Spleen (tissue), 7 donors: ENCODE measurements around the gene MMP1.

ENCODE experiments used
- CTCF ChIP-seq, 11 experiments: fragments of 200-600 bp in 7 of 11; fragments of 450-650 bp in 4 of 11; sonication (generic) in 4 of 11; IDR thresholded peaks in 8 of 11; conservative IDR thresholded peaks in 3 of 11; 1 replicate in 7 of 11; 2 replicates in 4 of 11; pipeline versions ENCODE4 v1.4.0 to v1.8.0; 2016 to 2021; ENCODE audit warnings: antibody characterized with exemption in 11 of 11, inconsistent platforms in 4 of 11, mild to moderate bottlenecking in 1 of 11
- POLR2AphosphoS5 ChIP-seq, 3 donors: sonication (generic); formaldehyde crosslinking; IDR thresholded peaks; one replicate each; pipeline ENCODE4 v1.5.1; 2017; ENCODE audit warnings: antibody characterized with exemption in 3 of 3
- donor health status: DM: no; HTN: no; CAD: no; lungs with moderate emphysema.
- donor health status: DM: no; HTN: no; CAD: no.
- donor health status: DM: no; HTN: no; CAD: no.

DNA sequence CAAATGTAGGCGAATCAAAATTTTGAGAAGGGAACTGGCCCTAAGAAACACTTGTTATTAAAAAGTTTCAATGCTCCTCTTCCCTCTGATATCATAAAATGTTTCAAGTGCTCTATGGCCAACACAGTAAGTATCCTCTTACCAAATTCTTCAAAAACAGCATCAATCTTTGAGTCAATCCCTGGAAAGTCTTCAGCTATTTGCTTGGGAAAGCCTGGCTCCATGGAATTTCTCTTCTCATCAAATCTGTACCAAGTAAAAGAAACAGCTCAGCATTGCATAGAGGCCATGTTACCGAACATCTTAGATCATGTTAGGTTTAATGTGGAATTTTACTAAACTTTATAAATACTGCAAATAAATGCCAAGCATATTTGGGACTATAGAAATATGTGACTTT, 39.2 kb upstream of the MMP1 start:
- TF ChIP-seq CTCF (IDR thresholded peaks at IDR 0.05 in 8 of 11, conservative IDR thresholded peaks at IDR 0.05 in 3 of 11) (no peak), POLR2AphosphoS5 (IDR thresholded peaks at IDR 0.05) (no peak)
